Mesenchymal stem cell (in vitro differentiated cells and primary cell): Measurements from ENCODE around the gene PNMA8C.

Source experiments
- DNase-seq: peaks from one replicate; pipeline ENCODE4 v3.0.0-alpha.2; 2013
- H2AFZ ChIP-seq: one replicate; pipeline ENCODE4 v1.6.1; 2013; ENCODE audit warnings: low read depth, mild to moderate bottlenecking, control low read depth, inconsistent platforms, low read length, moderate library complexity
- H2AK5ac ChIP-seq: 2 replicates; pipeline ENCODE4 v1.6.1; 2013; ENCODE audit warnings: low read length, moderate library complexity, mild to moderate bottlenecking, inconsistent platforms; ENCODE audit not compliant: severe bottlenecking
- H2BK120ac ChIP-seq: one replicate; pipeline ENCODE4 v1.6.1; 2013; ENCODE audit warnings: low read depth, mild to moderate bottlenecking, inconsistent platforms, low read length, moderate library complexity
- H2BK12ac ChIP-seq, 2 experiments: one replicate each; pipeline ENCODE4 v1.6.1; 2013; ENCODE audit warnings: inconsistent platforms in 2 of 2, low read length in 2 of 2, mild to moderate bottlenecking in 2 of 2, moderate library complexity in 2 of 2, control low read depth in 1 of 2
- H2BK15ac ChIP-seq: one replicate; pipeline ENCODE4 v1.6.1; 2013; ENCODE audit warnings: mild to moderate bottlenecking, low read depth, inconsistent platforms; ENCODE audit not compliant: poor library complexity, severe bottlenecking
- H2BK5ac ChIP-seq: 2 replicates; pipeline ENCODE4 v1.6.1; 2013; ENCODE audit warnings: low read depth, mild to moderate bottlenecking, low read length, control low read depth, inconsistent platforms; ENCODE audit not compliant: poor library complexity, severe bottlenecking
- H3K14ac ChIP-seq, 2 experiments: one replicate each; pipeline ENCODE4 v1.6.1; 2013; ENCODE audit warnings: inconsistent platforms in 2 of 2, low read length in 2 of 2, control low read depth in 1 of 2, mild to moderate bottlenecking in 1 of 2, moderate library complexity in 1 of 2
- H3K18ac ChIP-seq, 2 experiments: one replicate each; pipeline ENCODE4 v1.6.1; 2013; ENCODE audit warnings: inconsistent platforms in 2 of 2, low read length in 2 of 2, control low read depth in 1 of 2, low read depth in 1 of 2, mild to moderate bottlenecking in 1 of 2
- H3K23ac ChIP-seq, 2 experiments: one replicate each; pipeline ENCODE4 v1.6.1; 2013; ENCODE audit warnings: inconsistent platforms in 2 of 2, low read length in 2 of 2, mild to moderate bottlenecking in 2 of 2, moderate library complexity in 2 of 2, control low read depth in 1 of 2
- H3K27ac ChIP-seq: 2 replicates; pipeline ENCODE4 v1.5.1; 2013; ENCODE audit warnings: mild to moderate bottlenecking, moderate library complexity, low read length, control low read depth, inconsistent platforms; ENCODE audit not compliant: poor library complexity, severe bottlenecking
- H3K27me3 ChIP-seq, 2 experiments: 2 replicates each; pipeline versions ENCODE4 v1.6.1 to v1.7.0; 2013; ENCODE audit warnings: low read length in 2 of 2, mild to moderate bottlenecking in 2 of 2, moderate library complexity in 2 of 2, control low read depth in 1 of 2, inconsistent platforms in 1 of 2; ENCODE audit not compliant: control insufficient read depth in 1 of 2, insufficient read depth in 1 of 2
- H3K36me3 ChIP-seq, 2 experiments: 2 replicates each; pipeline versions ENCODE4 v1.6.1 to v1.7.0; 2013; ENCODE audit warnings: low read length in 2 of 2, control low read depth in 1 of 2, inconsistent platforms in 1 of 2, low read depth in 1 of 2, mild to moderate bottlenecking in 1 of 2; ENCODE audit not compliant: insufficient read depth in 2 of 2, control insufficient read depth in 1 of 2
- H3K4ac ChIP-seq, 2 experiments: one replicate each; pipeline ENCODE4 v1.6.1; 2013; ENCODE audit warnings: inconsistent platforms in 2 of 2, low read length in 2 of 2, mild to moderate bottlenecking in 2 of 2, moderate library complexity in 2 of 2, control low read depth in 1 of 2, low read depth in 1 of 2
- H3K4me1 ChIP-seq: 2 replicates; pipeline ENCODE4 v1.6.1; 2013; ENCODE audit warnings: low read depth, low read length, control low read depth; ENCODE audit not compliant: control insufficient read depth, insufficient read depth
- H3K4me2 ChIP-seq: 2 replicates; pipeline ENCODE4 v1.6.1; 2013; ENCODE audit warnings: low read length, mild to moderate bottlenecking, inconsistent platforms; ENCODE audit not compliant: poor library complexity, severe bottlenecking
- H3K4me3 ChIP-seq, 2 experiments: 2 replicates each; pipeline versions ENCODE4 v1.5.1 to v1.7.0; 2013; ENCODE audit warnings: low read length in 2 of 2, mild to moderate bottlenecking in 2 of 2, control low read depth in 1 of 2, low read depth in 1 of 2; ENCODE audit not compliant: insufficient read depth in 1 of 2
- H3K79me1 ChIP-seq: replicated peaks from 2 replicates; pipeline ENCODE4 v1.6.1; 2013; ENCODE audit warnings: mild to moderate bottlenecking, control low read depth, low read length, inconsistent platforms; ENCODE audit not compliant: poor library complexity, severe bottlenecking
- H3K9ac ChIP-seq: 2 replicates; pipeline ENCODE4 v1.7.0; 2013; ENCODE audit warnings: mild to moderate bottlenecking, low read length, moderate library complexity
- H3K9me3 ChIP-seq: 2 replicates; pipeline ENCODE4 v1.7.0; 2013; ENCODE audit warnings: mild to moderate bottlenecking, low read length; ENCODE audit not compliant: control insufficient read depth
- H4K8ac ChIP-seq: one replicate; pipeline ENCODE4 v1.6.1; 2013; ENCODE audit warnings: inconsistent platforms, mild to moderate bottlenecking, low read length, moderate library complexity
- H4K91ac ChIP-seq: one replicate; pipeline ENCODE4 v1.6.1; 2013; ENCODE audit warnings: mild to moderate bottlenecking, low read length, inconsistent platforms
- WGBS: methylation state at CpG from one replicate; pipeline ENCODE4 v1.1.7; 2013; ENCODE audit warnings: mixed read lengths; 5-methylcytosine and 5-hydroxymethylcytosine counted together

Gene PNMA8C

DNA sequence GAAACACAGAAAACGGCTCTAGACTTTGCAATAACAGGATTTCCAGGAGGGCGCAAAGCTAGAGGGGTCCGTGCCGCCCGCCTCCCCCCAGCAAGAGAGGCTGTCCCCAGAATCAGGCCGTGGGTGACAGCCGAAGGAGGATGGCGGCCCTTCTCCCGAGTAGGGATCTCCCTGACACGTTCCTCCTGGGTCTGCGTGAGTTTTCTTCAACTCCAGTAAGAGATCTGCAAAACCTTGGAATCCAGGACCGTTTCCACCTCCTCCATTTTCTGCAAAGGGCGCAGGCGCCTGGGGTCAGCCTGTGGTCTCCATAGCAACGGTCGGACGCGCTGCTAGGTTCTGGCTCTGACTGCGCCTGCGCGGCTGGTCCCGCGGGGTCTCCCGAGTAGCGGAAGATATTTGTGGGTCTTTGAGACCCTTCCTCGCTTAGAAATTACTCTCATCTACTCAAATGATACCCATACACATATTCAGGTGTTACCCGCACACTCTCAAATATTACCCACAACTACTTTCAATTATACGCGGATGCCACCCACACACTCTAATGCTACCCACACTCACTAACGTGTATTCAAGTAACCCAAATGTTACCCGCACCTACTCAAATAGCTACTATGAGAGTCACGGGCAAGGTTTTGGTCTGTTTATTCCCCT, 2.1 kb downstream of the PNMA8C start:
- H2BK12ac ChIP-seq: peak overlapping the region in 1 of 2 experiments; percentile 47
- H3K27ac ChIP-seq: peak overlapping the region; percentile 96
- DNase-seq: peak; percentile 83
- H4K8ac ChIP-seq: peak overlapping the region; percentile 99
- peak overlapping the region; percentile 36 for H2AK5ac ChIP-seq
- WGBS: 4% methylated on average over 31 of the region's 32 CpGs
- no peaks in the 10 kb centered on the region for H3K36me3 ChIP-seq
- peak overlapping the region; percentile 74 for H3K9ac ChIP-seq
- peaks cover 15 to 43% of the 10 kb centered on the region in 2 experiments for H3K27me3 ChIP-seq
- peak overlapping the region; percentile 89 to 99 for H3K4ac ChIP-seq
- H3K18ac ChIP-seq: peak overlapping the region; percentile 97 to 99
- H2BK120ac ChIP-seq: peak overlapping the region; percentile 78
- peak overlapping the region; percentile 99 for H3K4me2 ChIP-seq
- H2BK5ac ChIP-seq: peak overlapping the region; percentile 93
- H2BK15ac ChIP-seq: peak overlapping the region; percentile 91
- peak overlapping the region; percentile 93 for H2AFZ ChIP-seq
- peak overlapping the region in 1 of 2 experiments; percentile 90 for H3K23ac ChIP-seq
- H3K79me1 ChIP-seq: no peaks in the 10 kb centered on the region
- peak overlapping the region; percentile 94 for H4K91ac ChIP-seq
- peak overlapping the region; percentile 67 to 82 for H3K4me3 ChIP-seq
- no peaks in the 10 kb centered on the region for H3K9me3 ChIP-seq
- peak overlapping the region in 1 of 2 experiments; percentile 97 for H3K14ac ChIP-seq
- peaks cover 14% of the 10 kb centered on the region for H3K4me1 ChIP-seq

DNA sequence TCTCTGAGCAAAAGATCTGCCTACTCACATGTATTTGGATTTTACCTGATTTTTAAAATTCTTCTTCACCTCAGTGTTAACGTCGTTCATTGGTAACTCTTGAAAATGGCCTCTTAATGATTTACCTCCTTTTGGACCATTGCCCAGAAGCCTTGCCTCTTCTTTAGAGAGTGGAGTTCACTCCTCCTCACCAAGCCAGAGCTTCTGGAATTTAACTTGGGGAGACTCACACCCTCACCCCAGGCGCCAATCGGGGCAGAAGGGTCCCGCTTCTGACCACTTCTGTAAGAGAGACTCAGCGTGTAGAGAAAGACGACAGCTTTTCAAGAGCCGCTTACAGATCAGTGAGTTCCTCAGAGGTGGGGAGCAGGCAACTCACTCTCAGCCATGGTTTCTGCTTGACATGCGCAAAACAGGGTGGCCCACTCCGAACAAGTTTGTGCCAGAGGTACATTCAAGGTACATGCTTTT, 2.7 kb downstream of the PNMA8C start:
- Histone ChIP-seq H3K14ac (peak overlapping the region in 1 of 2 experiments; percentile 97), H3K36me3 (no peaks in the 10 kb centered on the region), H2BK15ac (no peak overlapping the region), H3K27me3 (peaks cover 15 to 43% of the 10 kb centered on the region in 2 experiments), H4K91ac (no peak overlapping the region), H3K9ac (peak overlapping the region; percentile 74), H2BK12ac (no peak overlapping the region), H2BK5ac (peak overlapping the region; percentile 93), H3K9me3 (no peaks in the 10 kb centered on the region), H2AFZ (peak overlapping the region; percentile 93), H3K27ac (peak overlapping the region; percentile 96), H2AK5ac (no peak overlapping the region), H3K23ac (no peak overlapping the region), H3K4me3 (peak overlapping the region; percentile 67 to 82), H4K8ac (peak overlapping the region; percentile 99), H3K4me1 (peaks cover 14% of the 10 kb centered on the region), H3K4me2 (peak overlapping the region; percentile 99), H3K79me1 (no peaks in the 10 kb centered on the region), H2BK120ac (peak overlapping the region; percentile 78), H3K4ac (peak overlapping the region in 1 of 2 experiments; percentile 99), H3K18ac (peak overlapping the region; percentile 97 to 99)
- DNase-seq: peak; percentile 62
- 6% methylated on average over 10 of the region's 10 CpGs for WGBS

DNA sequence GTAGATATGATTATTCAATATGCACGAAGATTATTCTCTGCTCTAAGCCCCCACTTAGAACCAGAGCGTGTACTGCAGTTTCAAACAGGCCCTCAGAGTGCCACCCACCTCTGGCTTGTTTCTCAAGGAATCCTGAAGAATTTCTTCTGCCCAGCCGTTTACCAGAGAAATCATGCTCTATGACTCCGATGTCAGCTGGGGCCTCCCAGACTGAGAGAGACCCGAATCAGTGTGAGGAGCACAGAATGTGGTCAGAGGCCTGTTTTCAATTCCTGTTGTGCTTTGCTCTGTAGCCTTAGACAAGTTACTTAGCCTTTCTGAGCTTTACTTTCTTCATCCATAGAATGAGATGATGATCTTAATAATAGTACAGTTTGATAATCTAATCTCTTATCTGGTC, 5.5 kb downstream of the PNMA8C start:
- Histone ChIP-seq H2AK5ac (no peak overlapping the region), H2BK15ac (no peak overlapping the region), H3K4me1 (peaks cover 7% of the 10 kb centered on the region), H2BK5ac (no peak overlapping the region), H4K8ac (no peak overlapping the region), H3K4me2 (no peak overlapping the region), H2BK120ac (no peak overlapping the region), H3K14ac (no peak overlapping the region), H3K27me3 (peaks cover 5 to 29% of the 10 kb centered on the region in 2 experiments), H3K36me3 (no peaks in the 10 kb centered on the region), H3K27ac (no peak overlapping the region), H3K79me1 (no peaks in the 10 kb centered on the region), H3K4me3 (no peak overlapping the region), H3K4ac (no peak overlapping the region), H3K23ac (no peak overlapping the region), H2AFZ (no peak overlapping the region), H3K18ac (no peak overlapping the region), H3K9ac (no peak overlapping the region), H2BK12ac (no peak overlapping the region), H3K9me3 (no peaks in the 10 kb centered on the region), H4K91ac (no peak overlapping the region)
- 66% methylated on average over 5 of the region's 5 CpGs for WGBS
- DNase-seq: no peak

DNA sequence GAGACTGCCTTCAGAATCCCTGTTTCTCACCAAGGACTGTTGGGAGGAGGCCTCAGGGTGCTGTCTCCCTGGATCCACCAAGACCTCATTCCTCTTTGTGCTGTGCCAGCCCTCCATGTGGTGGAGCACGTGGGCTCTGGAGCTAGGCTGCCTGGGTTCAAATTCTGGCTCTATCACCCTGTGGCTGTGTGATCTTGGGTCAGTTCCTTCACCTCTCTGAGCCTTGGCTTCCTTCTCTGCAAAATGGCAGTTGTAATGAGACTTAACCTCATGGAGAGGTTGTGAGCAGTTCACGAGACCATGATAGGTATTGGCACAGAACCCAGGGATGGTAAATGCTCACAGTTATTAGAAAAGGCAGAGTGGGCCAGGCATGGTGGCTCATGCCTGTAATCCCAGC, 6.4 kb downstream of the PNMA8C start:
- Histone ChIP-seq H3K4me2 (no peak overlapping the region), H3K18ac (no peak overlapping the region), H3K27me3 (peaks cover 0 to 21% of the 10 kb centered on the region in 2 experiments), H2BK15ac (no peak overlapping the region), H3K27ac (no peak overlapping the region), H3K9ac (no peak overlapping the region), H3K36me3 (no peaks in the 10 kb centered on the region), H3K14ac (no peak overlapping the region), H3K9me3 (no peaks in the 10 kb centered on the region), H3K4me1 (peaks cover 7% of the 10 kb centered on the region), H3K23ac (no peak overlapping the region), H3K79me1 (no peaks in the 10 kb centered on the region), H3K4ac (no peak overlapping the region), H2AFZ (no peak overlapping the region), H4K8ac (no peak overlapping the region), H2BK12ac (no peak overlapping the region), H4K91ac (no peak overlapping the region), H2AK5ac (no peak overlapping the region), H2BK120ac (no peak overlapping the region), H3K4me3 (no peak overlapping the region), H2BK5ac (no peak overlapping the region)
- 85% methylated on average over 2 of the region's 2 CpGs for WGBS
- no peak for DNase-seq
